OCI-LY1 (cell line): Measurements from ENCODE around the gene CBLC.

Experiments used
- EZH2 ChIP-seq: fragments of 200-600 bp; sonication (generic), shearing (Covaris generic); IDR thresholded peaks from 2 replicates; pipeline ENCODE4 v1.8.0; 2017; ENCODE audit warnings: borderline replicate concordance, mixed run types, mild to moderate bottlenecking, antibody characterized with exemption, low read length, moderate library complexity, mixed read lengths
- TF ChIP-seq, protein P1 (sequence below): fragments of 200-600 bp; sonication (generic), shearing (Covaris generic); IDR thresholded peaks from 2 replicates; pipeline ENCODE4 v1.5.1; 2017; ENCODE audit warnings: mild to moderate bottlenecking, antibody characterized with exemption, low read length, moderate library complexity, mixed read lengths

DNA sequence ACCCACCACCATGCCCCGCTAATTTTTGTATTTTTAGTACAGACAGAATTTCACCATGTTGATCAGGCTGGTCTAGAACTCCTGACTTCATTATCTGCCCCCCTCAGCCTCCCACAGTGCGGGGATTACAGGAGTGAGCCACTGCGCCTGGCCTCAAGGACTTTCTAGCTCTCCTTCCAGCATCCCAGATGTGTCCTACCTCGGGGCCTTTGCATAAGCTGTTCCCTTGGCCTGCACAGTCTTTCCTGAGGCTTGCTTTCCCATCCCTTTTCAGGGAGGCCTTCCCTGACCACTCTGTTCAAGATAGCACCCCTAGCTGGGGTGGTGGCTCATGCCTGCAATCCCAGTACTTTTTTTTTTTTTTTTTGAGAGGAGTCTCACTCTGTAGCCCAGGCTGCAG, 16.9 kb downstream of the CBLC start:
- TF ChIP-seq, protein P1, sequence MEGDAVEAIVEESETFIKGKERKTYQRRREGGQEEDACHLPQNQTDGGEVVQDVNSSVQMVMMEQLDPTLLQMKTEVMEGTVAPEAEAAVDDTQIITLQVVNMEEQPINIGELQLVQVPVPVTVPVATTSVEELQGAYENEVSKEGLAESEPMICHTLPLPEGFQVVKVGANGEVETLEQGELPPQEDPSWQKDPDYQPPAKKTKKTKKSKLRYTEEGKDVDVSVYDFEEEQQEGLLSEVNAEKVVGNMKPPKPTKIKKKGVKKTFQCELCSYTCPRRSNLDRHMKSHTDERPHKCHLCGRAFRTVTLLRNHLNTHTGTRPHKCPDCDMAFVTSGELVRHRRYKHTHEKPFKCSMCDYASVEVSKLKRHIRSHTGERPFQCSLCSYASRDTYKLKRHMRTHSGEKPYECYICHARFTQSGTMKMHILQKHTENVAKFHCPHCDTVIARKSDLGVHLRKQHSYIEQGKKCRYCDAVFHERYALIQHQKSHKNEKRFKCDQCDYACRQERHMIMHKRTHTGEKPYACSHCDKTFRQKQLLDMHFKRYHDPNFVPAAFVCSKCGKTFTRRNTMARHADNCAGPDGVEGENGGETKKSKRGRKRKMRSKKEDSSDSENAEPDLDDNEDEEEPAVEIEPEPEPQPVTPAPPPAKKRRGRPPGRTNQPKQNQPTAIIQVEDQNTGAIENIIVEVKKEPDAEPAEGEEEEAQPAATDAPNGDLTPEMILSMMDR: no peak
- TF ChIP-seq EZH2: no peak
